HepG2 (cell line): Measurements from ENCODE around the gene SH3PXD2A. TPM values are rescaled to one million over a fixed set of nuclear protein-coding genes. Genes with fewer than 3 reads are reported as not detected.
A peak's percentile ranks its signal among the peaks of the same experiment; 100 is the strongest.

ENCODE experiments used
- ELF3 ChIP-seq: IDR thresholded peaks from 2 replicates; pipeline ENCODE4 v1.6.1; 2016; ENCODE audit warnings: missing genetic modification reagents, missing compliant biosample characterization
- GPN1 ChIP-seq: sonication (generic); formaldehyde crosslinking; IDR thresholded peaks from 2 replicates; pipeline ENCODE4 v1.5.1; 2020; ENCODE audit warnings: missing genetic modification reagents, borderline replicate concordance
- KAT8 ChIP-seq: IDR thresholded peaks from 2 replicates; pipeline ENCODE4 v1.6.1; 2016; ENCODE audit warnings: missing genetic modification reagents, missing compliant biosample characterization
- NCOR1 ChIP-seq: fragments of 200-600 bp; sonication (generic); IDR thresholded peaks from 2 replicates; pipeline ENCODE4 v1.7.0; 2017; ENCODE audit warnings: antibody characterized with exemption, low read length, borderline replicate concordance
- PLRG1 ChIP-seq: fragments of 450-650 bp; conservative IDR thresholded peaks from 2 replicates; pipeline ENCODE4 v1.6.1; 2016
- TAF1 ChIP-seq: sonication (generic); formaldehyde crosslinking; IDR thresholded peaks from 2 replicates; pipeline ENCODE4 v1.4.0; 2020; ENCODE audit warnings: missing genetic modification reagents
- ZNF17 ChIP-seq: sonication (generic); formaldehyde crosslinking; IDR thresholded peaks from 2 replicates; pipeline ENCODE4 v1.5.0; 2020; ENCODE audit warnings: mild to moderate bottlenecking, missing genetic modification reagents
- ZNF224 ChIP-seq: sonication (generic); formaldehyde crosslinking; IDR thresholded peaks from 2 replicates; pipeline ENCODE4 v1.5.0; 2020; ENCODE audit warnings: mild to moderate bottlenecking, missing genetic modification reagents
- polyA plus RNA-seq, 8 experiments: library from polyadenylated mRNA; depleted of rRNA in 3 of 8; stranded (reverse) in 7 of 8; unstranded in 1 of 8; fragments of >200 nt; fragmentation: Illumina TruSeq in 4 of 8; extraction: Trizol in 4 of 8; gene quantifications; 2 replicates each; pipeline versions ENCODE4 v1.2.1 to v1.2.3, GENCODE V29; 2011 to 2016; ENCODE audit warnings: low read depth in 4 of 8, missing spikeins in 1 of 8, mixed read lengths in 1 of 8; ENCODE audit not compliant: insufficient read depth in 1 of 8
- total RNA-seq, 5 experiments: library from RNA; depleted of rRNA; stranded (reverse); fragments of >200 nt; fragmentation: Illumina TruSeq; extraction: Trizol; gene quantifications; 2 replicates each; pipeline ENCODE4 v1.2.3, GENCODE V29; 2016; ENCODE audit warnings: low read depth in 1 of 5
- TF ChIP-seq, protein P1 (sequence below): sonication (generic); formaldehyde crosslinking; IDR thresholded peaks from 2 replicates; pipeline ENCODE4 v1.4.0; 2020; ENCODE audit warnings: low read depth, mild to moderate bottlenecking, missing genetic modification reagents
- TF ChIP-seq, protein P2 (sequence below): sonication (generic); formaldehyde crosslinking; IDR thresholded peaks from 2 replicates; pipeline ENCODE4 v1.5.1; 2020; ENCODE audit warnings: missing genetic modification reagents, mild to moderate bottlenecking, borderline replicate concordance
- TF ChIP-seq, protein P3 (sequence below): sonication (generic); formaldehyde crosslinking; conservative IDR thresholded peaks from 2 replicates; pipeline ENCODE4 v1.8.0; 2022; ENCODE audit warnings: missing genetic modification reagents
- TF ChIP-seq, protein P4 (sequence below): sonication (generic); formaldehyde crosslinking; IDR thresholded peaks from 2 replicates; pipeline ENCODE4 v1.5.1; 2020; ENCODE audit warnings: mild to moderate bottlenecking, moderate library complexity, missing genetic modification reagents
- TF ChIP-seq, protein P5 (sequence below): sonication (generic); formaldehyde crosslinking; IDR thresholded peaks from 2 replicates; pipeline ENCODE4 v1.4.0; 2020; ENCODE audit warnings: mild to moderate bottlenecking, missing genetic modification reagents
- TF ChIP-seq, protein P6 (sequence below): sonication (generic); formaldehyde crosslinking; IDR thresholded peaks from 2 replicates; pipeline ENCODE4 v1.4.0; 2020; ENCODE audit warnings: mild to moderate bottlenecking, missing genetic modification reagents
- TF ChIP-seq, protein P7 (sequence below): sonication (generic); formaldehyde crosslinking; IDR thresholded peaks from 2 replicates; pipeline ENCODE4 v1.4.0; 2020; ENCODE audit warnings: mild to moderate bottlenecking, missing genetic modification reagents

The SH3PXD2A gene
- total and polyA plus RNA-seq, 2 of the 13 experiments (the other 11 are each of a cell fraction or from before 2014, with no cell fraction given) = 11.1 to 11.3 TPM

DNA sequence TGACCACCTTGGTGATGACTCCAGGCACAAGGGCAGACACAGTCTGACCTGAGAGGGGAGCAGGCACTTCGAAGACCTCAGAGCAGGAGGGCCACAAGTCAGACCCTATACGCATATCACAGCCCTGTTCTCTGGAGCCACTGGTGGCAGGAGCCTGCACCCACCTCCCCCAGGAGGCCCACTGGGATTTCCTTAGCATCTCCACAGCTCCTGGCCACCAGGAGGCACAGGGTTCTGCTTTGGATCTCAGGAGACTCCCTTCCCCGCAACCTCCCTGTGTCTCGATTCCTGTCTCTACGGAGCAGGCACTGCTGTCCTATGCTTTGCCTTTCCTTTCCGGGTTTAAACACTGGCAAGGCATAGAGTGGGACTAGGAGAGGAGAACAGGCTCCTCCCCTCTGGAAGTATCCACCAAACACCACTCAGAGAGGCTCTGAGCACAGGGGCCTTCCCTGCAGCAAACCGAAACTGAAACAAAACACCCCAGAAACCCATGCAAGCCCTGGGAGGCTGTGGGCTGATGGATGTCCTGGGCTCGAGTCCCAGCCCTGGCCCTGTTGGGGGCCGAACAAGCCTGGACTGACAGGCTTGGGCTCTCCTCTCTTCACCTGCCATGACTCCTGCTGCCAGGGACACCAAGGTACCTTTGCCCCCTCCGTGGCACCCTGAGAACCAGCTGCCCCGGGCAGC lies 195.6 kb downstream of the SH3PXD2A start (continued):
- TF ChIP-seq, protein P1, sequence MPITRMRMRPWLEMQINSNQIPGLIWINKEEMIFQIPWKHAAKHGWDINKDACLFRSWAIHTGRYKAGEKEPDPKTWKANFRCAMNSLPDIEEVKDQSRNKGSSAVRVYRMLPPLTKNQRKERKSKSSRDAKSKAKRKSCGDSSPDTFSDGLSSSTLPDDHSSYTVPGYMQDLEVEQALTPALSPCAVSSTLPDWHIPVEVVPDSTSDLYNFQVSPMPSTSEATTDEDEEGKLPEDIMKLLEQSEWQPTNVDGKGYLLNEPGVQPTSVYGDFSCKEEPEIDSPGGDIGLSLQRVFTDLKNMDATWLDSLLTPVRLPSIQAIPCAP (CRISPR knock-in tag) = 0 out of 2 replicates have a peak, but pooled peaks have one; percentile 30
- TF ChIP-seq, protein P2, sequence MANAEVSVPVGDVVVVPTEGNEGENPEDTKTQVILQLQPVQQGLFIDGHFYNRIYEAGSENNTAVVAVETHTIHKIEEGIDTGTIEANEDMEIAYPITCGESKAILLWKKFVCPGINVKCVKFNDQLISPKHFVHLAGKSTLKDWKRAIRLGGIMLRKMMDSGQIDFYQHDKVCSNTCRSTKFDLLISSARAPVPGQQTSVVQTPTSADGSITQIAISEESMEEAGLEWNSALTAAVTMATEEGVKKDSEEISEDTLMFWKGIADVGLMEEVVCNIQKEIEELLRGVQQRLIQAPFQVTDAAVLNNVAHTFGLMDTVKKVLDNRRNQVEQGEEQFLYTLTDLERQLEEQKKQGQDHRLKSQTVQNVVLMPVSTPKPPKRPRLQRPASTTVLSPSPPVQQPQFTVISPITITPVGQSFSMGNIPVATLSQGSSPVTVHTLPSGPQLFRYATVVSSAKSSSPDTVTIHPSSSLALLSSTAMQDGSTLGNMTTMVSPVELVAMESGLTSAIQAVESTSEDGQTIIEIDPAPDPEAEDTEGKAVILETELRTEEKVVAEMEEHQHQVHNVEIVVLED = no peak
- TF ChIP-seq, protein P3, sequence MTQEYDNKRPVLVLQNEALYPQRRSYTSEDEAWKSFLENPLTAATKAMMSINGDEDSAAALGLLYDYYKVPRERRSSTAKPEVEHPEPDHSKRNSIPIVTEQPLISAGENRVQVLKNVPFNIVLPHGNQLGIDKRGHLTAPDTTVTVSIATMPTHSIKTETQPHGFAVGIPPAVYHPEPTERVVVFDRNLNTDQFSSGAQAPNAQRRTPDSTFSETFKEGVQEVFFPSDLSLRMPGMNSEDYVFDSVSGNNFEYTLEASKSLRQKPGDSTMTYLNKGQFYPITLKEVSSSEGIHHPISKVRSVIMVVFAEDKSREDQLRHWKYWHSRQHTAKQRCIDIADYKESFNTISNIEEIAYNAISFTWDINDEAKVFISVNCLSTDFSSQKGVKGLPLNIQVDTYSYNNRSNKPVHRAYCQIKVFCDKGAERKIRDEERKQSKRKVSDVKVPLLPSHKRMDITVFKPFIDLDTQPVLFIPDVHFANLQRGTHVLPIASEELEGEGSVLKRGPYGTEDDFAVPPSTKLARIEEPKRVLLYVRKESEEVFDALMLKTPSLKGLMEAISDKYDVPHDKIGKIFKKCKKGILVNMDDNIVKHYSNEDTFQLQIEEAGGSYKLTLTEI (CRISPR knock-in tag) = no peak
- TF ChIP-seq ZNF224 (CRISPR knock-in tag) (no peak), ZNF17 (CRISPR knock-in tag) (no peak), ELF3 (CRISPR knock-in tag) (no peak), KAT8 (CRISPR knock-in tag) (peak; percentile 28), TAF1 (CRISPR knock-in tag) (no peak), PLRG1 (no peak), GPN1 (CRISPR knock-in tag) (no peak), NCOR1 (no peak)
- TF ChIP-seq, protein P4, sequence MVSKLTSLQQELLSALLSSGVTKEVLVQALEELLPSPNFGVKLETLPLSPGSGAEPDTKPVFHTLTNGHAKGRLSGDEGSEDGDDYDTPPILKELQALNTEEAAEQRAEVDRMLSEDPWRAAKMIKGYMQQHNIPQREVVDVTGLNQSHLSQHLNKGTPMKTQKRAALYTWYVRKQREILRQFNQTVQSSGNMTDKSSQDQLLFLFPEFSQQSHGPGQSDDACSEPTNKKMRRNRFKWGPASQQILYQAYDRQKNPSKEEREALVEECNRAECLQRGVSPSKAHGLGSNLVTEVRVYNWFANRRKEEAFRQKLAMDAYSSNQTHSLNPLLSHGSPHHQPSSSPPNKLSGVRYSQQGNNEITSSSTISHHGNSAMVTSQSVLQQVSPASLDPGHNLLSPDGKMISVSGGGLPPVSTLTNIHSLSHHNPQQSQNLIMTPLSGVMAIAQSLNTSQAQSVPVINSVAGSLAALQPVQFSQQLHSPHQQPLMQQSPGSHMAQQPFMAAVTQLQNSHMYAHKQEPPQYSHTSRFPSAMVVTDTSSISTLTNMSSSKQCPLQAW (CRISPR knock-in tag) = peak; percentile 13; the same call in 1 of the 2 replicates
- TF ChIP-seq, protein P5, sequence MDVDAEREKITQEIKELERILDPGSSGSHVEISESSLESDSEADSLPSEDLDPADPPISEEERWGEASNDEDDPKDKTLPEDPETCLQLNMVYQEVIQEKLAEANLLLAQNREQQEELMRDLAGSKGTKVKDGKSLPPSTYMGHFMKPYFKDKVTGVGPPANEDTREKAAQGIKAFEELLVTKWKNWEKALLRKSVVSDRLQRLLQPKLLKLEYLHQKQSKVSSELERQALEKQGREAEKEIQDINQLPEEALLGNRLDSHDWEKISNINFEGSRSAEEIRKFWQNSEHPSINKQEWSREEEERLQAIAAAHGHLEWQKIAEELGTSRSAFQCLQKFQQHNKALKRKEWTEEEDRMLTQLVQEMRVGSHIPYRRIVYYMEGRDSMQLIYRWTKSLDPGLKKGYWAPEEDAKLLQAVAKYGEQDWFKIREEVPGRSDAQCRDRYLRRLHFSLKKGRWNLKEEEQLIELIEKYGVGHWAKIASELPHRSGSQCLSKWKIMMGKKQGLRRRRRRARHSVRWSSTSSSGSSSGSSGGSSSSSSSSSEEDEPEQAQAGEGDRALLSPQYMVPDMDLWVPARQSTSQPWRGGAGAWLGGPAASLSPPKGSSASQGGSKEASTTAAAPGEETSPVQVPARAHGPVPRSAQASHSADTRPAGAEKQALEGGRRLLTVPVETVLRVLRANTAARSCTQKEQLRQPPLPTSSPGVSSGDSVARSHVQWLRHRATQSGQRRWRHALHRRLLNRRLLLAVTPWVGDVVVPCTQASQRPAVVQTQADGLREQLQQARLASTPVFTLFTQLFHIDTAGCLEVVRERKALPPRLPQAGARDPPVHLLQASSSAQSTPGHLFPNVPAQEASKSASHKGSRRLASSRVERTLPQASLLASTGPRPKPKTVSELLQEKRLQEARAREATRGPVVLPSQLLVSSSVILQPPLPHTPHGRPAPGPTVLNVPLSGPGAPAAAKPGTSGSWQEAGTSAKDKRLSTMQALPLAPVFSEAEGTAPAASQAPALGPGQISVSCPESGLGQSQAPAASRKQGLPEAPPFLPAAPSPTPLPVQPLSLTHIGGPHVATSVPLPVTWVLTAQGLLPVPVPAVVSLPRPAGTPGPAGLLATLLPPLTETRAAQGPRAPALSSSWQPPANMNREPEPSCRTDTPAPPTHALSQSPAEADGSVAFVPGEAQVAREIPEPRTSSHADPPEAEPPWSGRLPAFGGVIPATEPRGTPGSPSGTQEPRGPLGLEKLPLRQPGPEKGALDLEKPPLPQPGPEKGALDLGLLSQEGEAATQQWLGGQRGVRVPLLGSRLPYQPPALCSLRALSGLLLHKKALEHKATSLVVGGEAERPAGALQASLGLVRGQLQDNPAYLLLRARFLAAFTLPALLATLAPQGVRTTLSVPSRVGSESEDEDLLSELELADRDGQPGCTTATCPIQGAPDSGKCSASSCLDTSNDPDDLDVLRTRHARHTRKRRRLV (CRISPR knock-in tag) = no peak
- TF ChIP-seq, protein P6, sequence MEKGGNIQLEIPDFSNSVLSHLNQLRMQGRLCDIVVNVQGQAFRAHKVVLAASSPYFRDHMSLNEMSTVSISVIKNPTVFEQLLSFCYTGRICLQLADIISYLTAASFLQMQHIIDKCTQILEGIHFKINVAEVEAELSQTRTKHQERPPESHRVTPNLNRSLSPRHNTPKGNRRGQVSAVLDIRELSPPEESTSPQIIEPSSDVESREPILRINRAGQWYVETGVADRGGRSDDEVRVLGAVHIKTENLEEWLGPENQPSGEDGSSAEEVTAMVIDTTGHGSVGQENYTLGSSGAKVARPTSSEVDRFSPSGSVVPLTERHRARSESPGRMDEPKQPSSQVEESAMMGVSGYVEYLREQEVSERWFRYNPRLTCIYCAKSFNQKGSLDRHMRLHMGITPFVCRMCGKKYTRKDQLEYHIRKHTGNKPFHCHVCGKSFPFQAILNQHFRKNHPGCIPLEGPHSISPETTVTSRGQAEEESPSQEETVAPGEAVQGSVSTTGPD = no peak
- TF ChIP-seq, protein P7, sequence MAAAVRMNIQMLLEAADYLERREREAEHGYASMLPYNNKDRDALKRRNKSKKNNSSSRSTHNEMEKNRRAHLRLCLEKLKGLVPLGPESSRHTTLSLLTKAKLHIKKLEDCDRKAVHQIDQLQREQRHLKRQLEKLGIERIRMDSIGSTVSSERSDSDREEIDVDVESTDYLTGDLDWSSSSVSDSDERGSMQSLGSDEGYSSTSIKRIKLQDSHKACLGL (CRISPR knock-in tag) = peak; percentile 61; the same call in 1 of the 2 replicates
